C4-2B (cell line): ENCODE measurements around the gene CRYBA2.

Source experiments
- CTCF ChIP-seq: fragments of 450-650 bp; conservative IDR thresholded peaks from 2 replicates; pipeline ENCODE4 v1.5.1; 2017; ENCODE audit warnings: mild to moderate bottlenecking
- ZFX ChIP-seq: fragments of 450-650 bp; IDR thresholded peaks from 2 replicates; pipeline ENCODE4 v1.6.1; 2017

- TF ChIP-seq CTCF (peak; percentile 97), ZFX (no peak)
These were observed 13.1 kb downstream of the CRYBA2 start for GRCh38 chr2:218979846-218980734.
